Heart left ventricle (tissue), 16 donors: ENCODE results near the gene NEUROG2. TPM values are rescaled to one million over a fixed set of nuclear protein-coding genes. Genes with fewer than 3 reads are reported as not detected.

Source experiments
- ATAC-seq, 4 donors: fragments of 200-7000 bp; cut with Tn5 transposase; one replicate each; pipeline ENCODE4 v1.9.1; 2020 to 2022; ENCODE audit warnings: moderate library complexity in 4 of 4, mild to moderate bottlenecking in 3 of 4, moderate number of reproducible peaks in 1 of 4
- DNase-seq, 5 donors: peaks; one replicate each; pipeline ENCODE4 v3.0.0-alpha.2; 2020
- H3K27ac ChIP-seq, 12 donors: fragments of 200-600 bp; sonication (generic) in 4 of 12; one replicate each; pipeline versions ENCODE4 v1.5.0 to v1.8.0; 2016 to 2022; ENCODE audit warnings: mild to moderate bottlenecking in 2 of 12
- H3K27me3 ChIP-seq, 9 donors: fragments of 200-600 bp; sonication (generic) in 2 of 9; one replicate each; pipeline versions ENCODE4 v1.5.1 to v1.8.0; 2016 to 2022; ENCODE audit warnings: mild to moderate bottlenecking in 3 of 9
- H3K36me3 ChIP-seq, 9 donors: fragments of 200-600 bp; sonication (generic) in 2 of 9; one replicate each; pipeline versions ENCODE4 v1.5.0 to v1.8.0; 2018 to 2022; ENCODE audit warnings: mild to moderate bottlenecking in 2 of 9
- H3K4me1 ChIP-seq, 12 donors: fragments of 200-600 bp; sonication (generic) in 4 of 12; one replicate each; pipeline versions ENCODE4 v1.5.0 to v1.8.0; 2016 to 2022; ENCODE audit warnings: mild to moderate bottlenecking in 3 of 12
- H3K4me3 ChIP-seq, 12 donors: fragments of 200-600 bp; sonication (generic) in 4 of 12; one replicate each; pipeline versions ENCODE4 v1.5.0 to v1.8.0; 2017 to 2022; ENCODE audit warnings: mild to moderate bottlenecking in 9 of 12, moderate library complexity in 4 of 12
- H3K9me3 ChIP-seq, 12 donors: fragments of 200-600 bp; sonication (generic) in 4 of 12; one replicate each; pipeline versions ENCODE4 v1.5.0 to v1.8.0; 2016 to 2022; ENCODE audit warnings: mild to moderate bottlenecking in 1 of 12
- POLR2A ChIP-seq, 2 donors: fragments of 450-650 bp; IDR thresholded peaks; one replicate each; pipeline ENCODE4 v1.6.1; 2017; ENCODE audit warnings: antibody characterized with exemption in 2 of 2, mild to moderate bottlenecking in 2 of 2, moderate library complexity in 2 of 2
- WGBS, 4 donors: extraction: QIAGEN DNeasy Blood & Tissue Kit in 2 of 4; methylation state at CpG; one replicate each; pipeline versions ENCODE4 v1.1.5 to v1.1.7; 2013 to 2018; 5-methylcytosine and 5-hydroxymethylcytosine counted together
- intact Hi-C, 10 donors: fragments of 100-400 bp; cut with DNase I; formaldehyde crosslinking; loops; one replicate each; pipeline versions ENCODE4 v1.11.1 to v1.14.2; 2022
- polyA plus RNA-seq, 2 donors: library from polyadenylated mRNA; stranded (reverse); fragments of 200-250 nt; gene quantifications; one replicate each; pipeline ENCODE4 v1.2.3, GENCODE V29; 2013
- total RNA-seq, 9 donors: library from RNA; depleted of rRNA in 2 of 9; stranded (reverse); fragments of >200 nt in 2 of 9; fragmentation: NEBNext Ultra II Directional in 3 of 9; extraction: Animal tissue kit (Norgen Biotek cat#: 25700) in 3 of 9; gene quantifications; one replicate each; pipeline versions ENCODE4 v1.1.0 to v1.2.4, GENCODE V29; 2016 to 2023
- TF ChIP-seq, protein P1 (sequence below), 12 donors: fragments of 200-600 bp; sonication (generic) in 4 of 12; IDR thresholded peaks; one replicate each; pipeline versions ENCODE4 v1.5.0 to v1.8.0; 2018 to 2022; ENCODE audit warnings: antibody characterized with exemption in 12 of 12, mild to moderate bottlenecking in 5 of 12
- donor health status: ischemic (EF 13 %, LVEDD 7.1; RV severe dilation, severe dysfunction).
- donor health status: healthy with polysubstance abuse.
- donor health status: DM: no; HTN: yes; CAD: no.
- donor health status: DM: no; HTN: no; CAD: no.
- donor health status: ischemic (EF 25% LVEDD 6.9; RV normal size, moderate dysfunction).
- donor health status: ischemic (EF 25% LVEDD 5.7; RV mildly dilated, moderate dysfunction).
- donor health status: healthy.
- donor health status: DM: yes; HTN: yes; CAD: no.
- donor health status: ischemic (EF 35%, LVEDD 5.7; RV mildly dilated, moderate dysfunction).
- donor health status: nonischemic (EF 11% LVEDD 7.7; RV severe dilation, severe dysfunction).
- donor health status: DM: yes; HTN: yes; CAD: no.
- donor health status: PGD.
- donor health status: ischemic (EF 29% LVEDD 5.4; RV normal size, mild dysfunction).
- donor health status: nonischemic (EF 23%, LVEDD 6.1; RV moderate dilation, normal function).

Gene NEUROG2
- total and polyA plus RNA-seq, 11 donors, result not detected

GRCh38 chr4:112536123-112536522 lies 20.1 kb upstream of the NEUROG2 start:
- intact Hi-C loops, result no loop called here
- TF ChIP-seq, protein P1, sequence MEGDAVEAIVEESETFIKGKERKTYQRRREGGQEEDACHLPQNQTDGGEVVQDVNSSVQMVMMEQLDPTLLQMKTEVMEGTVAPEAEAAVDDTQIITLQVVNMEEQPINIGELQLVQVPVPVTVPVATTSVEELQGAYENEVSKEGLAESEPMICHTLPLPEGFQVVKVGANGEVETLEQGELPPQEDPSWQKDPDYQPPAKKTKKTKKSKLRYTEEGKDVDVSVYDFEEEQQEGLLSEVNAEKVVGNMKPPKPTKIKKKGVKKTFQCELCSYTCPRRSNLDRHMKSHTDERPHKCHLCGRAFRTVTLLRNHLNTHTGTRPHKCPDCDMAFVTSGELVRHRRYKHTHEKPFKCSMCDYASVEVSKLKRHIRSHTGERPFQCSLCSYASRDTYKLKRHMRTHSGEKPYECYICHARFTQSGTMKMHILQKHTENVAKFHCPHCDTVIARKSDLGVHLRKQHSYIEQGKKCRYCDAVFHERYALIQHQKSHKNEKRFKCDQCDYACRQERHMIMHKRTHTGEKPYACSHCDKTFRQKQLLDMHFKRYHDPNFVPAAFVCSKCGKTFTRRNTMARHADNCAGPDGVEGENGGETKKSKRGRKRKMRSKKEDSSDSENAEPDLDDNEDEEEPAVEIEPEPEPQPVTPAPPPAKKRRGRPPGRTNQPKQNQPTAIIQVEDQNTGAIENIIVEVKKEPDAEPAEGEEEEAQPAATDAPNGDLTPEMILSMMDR (IDR thresholded peaks at IDR 0.05), result no peak
- TF ChIP-seq POLR2A (IDR thresholded peaks at IDR 0.05), result no peak
- Histone ChIP-seq H3K27ac (no peak overlapping the region), H3K27me3 (peaks cover 0 to 12% (median 0%) of the 10 kb centered on the region in 9 donors), H3K9me3 (no peaks in the 10 kb centered on the region), H3K4me1 (no peaks in the 10 kb centered on the region), H3K36me3 (peaks cover 0 to 3% (median 0%) of the 10 kb centered on the region in 9 donors), H3K4me3 (no peak overlapping the region)
- no peak for DNase-seq
- 84 to 92% (median 87%) methylated on average over 2 of the region's 2 CpGs for WGBS, 4 donors
- no peak for ATAC-seq

DNA sequence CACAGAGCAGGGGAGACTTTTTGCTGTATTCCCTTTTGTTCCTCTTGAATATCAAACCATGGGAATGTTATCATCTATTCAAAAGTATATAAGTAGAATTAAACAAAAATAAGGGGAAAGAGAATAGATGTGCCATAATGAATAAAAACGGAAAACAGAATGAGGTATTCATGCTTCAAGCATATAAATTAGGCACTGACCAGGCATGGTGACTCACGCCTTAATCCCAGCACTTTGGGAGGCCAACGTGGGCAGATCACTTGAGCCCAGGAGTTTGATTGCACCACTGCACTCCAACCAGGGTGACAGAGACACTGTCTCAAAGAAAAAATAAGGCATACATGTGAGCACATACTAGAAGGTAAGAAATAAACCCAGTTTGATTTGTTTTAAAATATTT lies 16.3 kb upstream of the NEUROG2 start:
- Histone ChIP-seq H3K27me3 (peaks cover 0 to 34% (median 7%) of the 10 kb centered on the region in 9 donors), H3K4me3 (no peak overlapping the region), H3K36me3 (no peaks in the 10 kb centered on the region), H3K27ac (no peak overlapping the region), H3K9me3 (no peaks in the 10 kb centered on the region), H3K4me1 (no peaks in the 10 kb centered on the region)
- WGBS, 4 donors, result 78 to 85% (median 83%) methylated on average over 3 of the region's 3 CpGs
- TF ChIP-seq, protein P1 (IDR thresholded peaks at IDR 0.05), result no peak
- TF ChIP-seq POLR2A (IDR thresholded peaks at IDR 0.05), result no peak
- no peak for ATAC-seq
- no peak for DNase-seq
- intact Hi-C loops, result no loop called here

DNA sequence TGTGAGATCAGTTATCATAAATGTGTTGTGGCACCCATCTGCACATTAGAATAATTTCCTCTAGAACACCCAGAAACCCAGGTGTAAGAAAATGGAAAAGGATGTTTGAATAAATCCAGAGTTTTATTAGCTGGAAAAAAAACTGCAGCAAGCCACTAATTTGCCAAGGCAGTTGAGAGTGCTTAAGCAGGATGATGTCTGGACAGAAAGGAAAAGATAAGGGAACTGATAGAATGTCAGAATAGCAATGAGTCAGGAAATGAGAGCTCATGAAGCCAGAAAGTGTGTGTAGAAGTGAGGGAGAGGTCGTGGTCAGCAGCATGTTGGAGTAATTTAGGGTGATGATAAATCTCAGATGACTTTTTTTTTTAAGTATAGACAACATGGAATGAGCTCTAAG lies 15.2 kb upstream of the NEUROG2 start:
- DNase-seq (no peak), ATAC-seq (no peak)
- H3K36me3 ChIP-seq, result no peaks in the 10 kb centered on the region
- H3K27ac ChIP-seq, result no peak overlapping the region
- H3K9me3 ChIP-seq, result no peaks in the 10 kb centered on the region
- WGBS, 4 donors, result 6 to 24% (median 18%) methylated on average over 1 of the region's 1 CpG
- no peaks in the 10 kb centered on the region for H3K4me1 ChIP-seq
- peaks cover 0 to 42% (median 7%) of the 10 kb centered on the region in 9 donors for H3K27me3 ChIP-seq
- H3K4me3 ChIP-seq, result no peak overlapping the region
- intact Hi-C loops, result no loop called here
- no peak for TF ChIP-seq POLR2A (IDR thresholded peaks at IDR 0.05)
- TF ChIP-seq, protein P1 (IDR thresholded peaks at IDR 0.05), result no peak

DNA sequence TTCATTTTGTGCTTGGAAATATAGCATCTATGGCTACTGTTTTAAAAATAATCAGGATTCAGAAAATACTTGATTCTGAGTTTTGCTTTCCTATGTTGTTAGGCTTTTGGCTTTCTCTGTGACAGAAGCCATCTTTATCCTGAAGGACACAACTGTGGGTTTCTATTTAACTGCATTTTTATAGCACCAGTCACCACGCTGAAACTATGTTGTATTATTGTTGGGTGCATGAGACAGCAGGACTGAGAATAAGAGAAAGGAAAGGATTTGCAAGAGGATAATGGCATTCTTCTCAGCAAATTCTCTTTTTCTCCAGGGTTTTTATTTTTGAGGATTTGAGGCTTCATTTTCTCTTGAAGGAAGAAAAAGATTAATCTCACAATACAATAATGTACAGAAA lies 10.1 kb upstream of the NEUROG2 start:
- intact Hi-C loops, result loop anchor here in 2 of 10 donors (10.0 kb wide), 3 partner anchors 201 to 451 kb away; no protein-coding TSS in a partner anchor
- H3K9me3 ChIP-seq, result no peaks in the 10 kb centered on the region
- ATAC-seq, result no peak
- DNase-seq, result no peak
- H3K4me3 ChIP-seq, result no peak overlapping the region
- TF ChIP-seq, protein P1 (IDR thresholded peaks at IDR 0.05), result no peak
- TF ChIP-seq POLR2A (IDR thresholded peaks at IDR 0.05), result no peak
- H3K27me3 ChIP-seq, result peaks cover 23 to 81% (median 44%) of the 10 kb centered on the region in 9 donors
- H3K27ac ChIP-seq, result no peak overlapping the region
- no peaks in the 10 kb centered on the region for H3K36me3 ChIP-seq
- WGBS, 4 donors, result 58 to 75% (median 68%) methylated on average over 1 of the region's 1 CpG
- H3K4me1 ChIP-seq, result peaks cover 0 to 23% (median 9%) of the 10 kb centered on the region in 12 donors
